AG04449 (cell line): ENCODE data around the gene FHAD1.

Source experiments
- CTCF ChIA-PET: fragments of 350-600 bp; formaldehyde crosslinking; extraction: SDS; loops from one replicate; lab custom pipeline; 2021; ENCODE audit warnings: antibody characterized with exemption; lab: Yijun Ruan, JAX
- POLR2A ChIA-PET: fragments of 400-600, 350-600 bp; formaldehyde crosslinking; extraction: SDS; loops from one replicate; lab custom pipeline; 2020; ENCODE audit warnings: antibody characterized with exemption, inconsistent platforms; lab: Yijun Ruan, JAX
- DNase-seq: peaks from one replicate; pipeline ENCODE4 v3.0.0-alpha.2; 2010; ENCODE audit warnings: low read depth, low spot score
- H3K4me3 ChIP-seq: 2 replicates; pipeline ENCODE4 v1.5.1; 2011; ENCODE audit warnings: low read depth, mild to moderate bottlenecking, control low read depth, low read length
- CTCF ChIP-seq: IDR thresholded peaks from one replicate; pipeline ENCODE4 v1.5.1; 2011; ENCODE audit warnings: mild to moderate bottlenecking, moderate library complexity, low read length, control low read depth, inconsistent platforms; ENCODE audit not compliant: insufficient read depth; ENCODE audit errors: missing control alignments

Gene FHAD1

GRCh38 chr1:15214527-15214926, 32.5 kb upstream of the FHAD1 start:
- no peak for DNase-seq
- ChIA-PET CTCF (interaction anchor here (0.9 kb wide), 1 partner anchor 86 kb away, joined by 3 read pairs; no protein-coding TSS in a partner anchor), POLR2A (no interaction called here)
- H3K4me3 ChIP-seq = no peak overlapping the region
- TF ChIP-seq CTCF = no peak

GRCh38 chr1:15215116-15215515, 31.9 kb upstream of the FHAD1 start:
- ChIA-PET CTCF (no interaction called here), POLR2A (no interaction called here)
- no peak for DNase-seq
- no peak for TF ChIP-seq CTCF
- H3K4me3 ChIP-seq = no peak overlapping the region

GRCh38 chr1:15217654-15218053, 29.4 kb upstream of the FHAD1 start:
- no peak for DNase-seq
- ChIA-PET POLR2A (no interaction called here), CTCF (no interaction called here)
- no peak for TF ChIP-seq CTCF
- H3K4me3 ChIP-seq = no peak overlapping the region

- DNase-seq = no peak
- POLR2A ChIA-PET = no interaction called here
- CTCF ChIA-PET = interaction anchor here (1.1 kb wide), 1 partner anchor 54 kb away, joined by 3 read pairs; no protein-coding TSS in a partner anchor
- no peak overlapping the region for H3K4me3 ChIP-seq
- no peak for TF ChIP-seq CTCF
These were observed 28.4 kb upstream of the FHAD1 start for GRCh38 chr1:15218287-15219279.

GRCh38 chr1:15219280-15220023, 27.6 kb upstream of the FHAD1 start:
- CTCF ChIA-PET = interaction anchor here (1.1 kb wide), 2 partner anchors 53 kb away, joined by 3 to 4 read pairs; no protein-coding TSS in a partner anchor
- no peak for TF ChIP-seq CTCF
- no peak for DNase-seq
- H3K4me3 ChIP-seq = no peak overlapping the region
- POLR2A ChIA-PET = no interaction called here

GRCh38 chr1:15220024-15220392, 27.0 kb upstream of the FHAD1 start:
- no peak overlapping the region for H3K4me3 ChIP-seq
- POLR2A ChIA-PET = no interaction called here
- TF ChIP-seq CTCF = no peak
- DNase-seq = no peak
- CTCF ChIA-PET = interaction anchor here (1.1 kb wide), 1 partner anchor 53 kb away, joined by 4 read pairs; no protein-coding TSS in a partner anchor
